K562 (cell line): ENCODE measurements around the gene TSSK2. TPM values are rescaled to one million over a fixed set of nuclear protein-coding genes. Genes with fewer than 3 reads are reported as not detected.
A peak's percentile ranks its signal among the peaks of the same experiment; 100 is the strongest.
"Not testable (repeated sequence)": the region's sequence is repeated elsewhere in the genome, so short reads cannot be mapped to it uniquely, and the experiment has no call there.

ENCODE experiments used
- ATAC-seq: fragments of 200-7000 bp; cut with Tn5 transposase; 3 replicates; pipeline ENCODE4 v1.9.1; 2020; ENCODE audit warnings: moderate library complexity
- BruUV-seq: library from RNA; stranded (reverse); fragments of 400-500 nt; replicated peaks from 2 replicates; lab custom pipeline; 2021; lab: Mats Ljungman, UMichigan
- CTCF ChIA-PET: fragments of 300-600 bp; formaldehyde crosslinking; extraction: SDS; loops from one replicate; lab custom pipeline; 2021; ENCODE audit warnings: low intra/inter-chr PET ratio; lab: Yijun Ruan, JAX
- POLR2A ChIA-PET: fragments of 300-600, 350-650 bp; sonication (Branson Sonifier 250); formaldehyde crosslinking; extraction: SDS; loops from one replicate; lab custom pipeline; 2021; ENCODE audit warnings: antibody characterized with exemption, inconsistent platforms; lab: Yijun Ruan, JAX
- DNase-seq, 4 experiments: peaks; one replicate each; pipeline versions ENCODE4 v3.0.0 to v3.0.0-alpha.2; 2011 to 2018; ENCODE audit warnings: low spot score in 3 of 4, mixed read lengths in 3 of 4; ENCODE audit errors: extremely low read depth in 1 of 4
- FAIRE-seq: peaks from 2 replicates; lab custom pipeline; 2011; peaks lifted over from hg19 to GRCh38; lab: Jason Lieb, UNC
- H2AFZ ChIP-seq: 2 replicates; pipeline ENCODE4 v1.6.0; 2011; ENCODE audit warnings: low read depth, low read length, control low read depth, inconsistent platforms
- H3K27ac ChIP-seq: fragments of 200-600 bp; 3 replicates; pipeline ENCODE4 v1.8.0; 2011; ENCODE audit warnings: low read depth, mild to moderate bottlenecking, control low read depth, inconsistent platforms, low read length, moderate library complexity, mixed read lengths; ENCODE audit errors: extremely low read depth
- H3K27me3 ChIP-seq, 2 experiments: fragments of 300-600 bp in 1 of 2; 2 replicates in 1 of 2; 3 replicates in 1 of 2; pipeline versions ENCODE4 v1.6.0 to v1.8.0; 2011; ENCODE audit warnings: inconsistent platforms in 2 of 2, low read length in 2 of 2, mild to moderate bottlenecking in 1 of 2, mixed read lengths in 1 of 2, moderate library complexity in 1 of 2; ENCODE audit not compliant: control insufficient read depth in 2 of 2, insufficient read depth in 2 of 2
- H3K36me3 ChIP-seq: fragments of 300-600 bp; 3 replicates; pipeline ENCODE4 v1.8.0; 2011; ENCODE audit warnings: mild to moderate bottlenecking, low read length, inconsistent platforms; ENCODE audit not compliant: control insufficient read depth, insufficient read depth
- H3K4me1 ChIP-seq, 2 experiments: fragments of 200-600 bp in 1 of 2; replicated peaks in 1 of 2; 2 replicates in 1 of 2; 3 replicates in 1 of 2; pipeline versions ENCODE4 v1.5.1 to v1.8.0; 2011; ENCODE audit warnings: inconsistent platforms in 2 of 2, low read length in 2 of 2, mild to moderate bottlenecking in 1 of 2, mixed read lengths in 1 of 2, moderate library complexity in 1 of 2; ENCODE audit not compliant: control insufficient read depth in 2 of 2, insufficient read depth in 2 of 2
- H3K4me2 ChIP-seq: 2 replicates; pipeline ENCODE4 v1.6.1; 2011; ENCODE audit warnings: low read length, control low read depth, inconsistent platforms, mixed read lengths; ENCODE audit not compliant: insufficient read depth
- H3K4me3 ChIP-seq: fragments of 200-600 bp; sonication (generic), shearing (Covaris generic); 2 replicates; pipeline ENCODE4 v1.5.1; 2016; ENCODE audit warnings: control low read depth, inconsistent platforms
- H3K79me2 ChIP-seq: fragments of 200-600 bp; 3 replicates; pipeline ENCODE4 v1.8.0; 2011; ENCODE audit warnings: low read length, inconsistent platforms; ENCODE audit not compliant: control insufficient read depth, insufficient read depth
- H3K9ac ChIP-seq, 2 experiments: 2 replicates each; pipeline versions ENCODE4 v1.6.0 to v1.6.1; 2011; ENCODE audit warnings: low read depth in 2 of 2, low read length in 2 of 2, control low read depth in 1 of 2, inconsistent platforms in 1 of 2, mild to moderate bottlenecking in 1 of 2, mixed read lengths in 1 of 2; ENCODE audit not compliant: insufficient read depth in 1 of 2
- H3K9me1 ChIP-seq: one replicate; pipeline ENCODE4 v1.6.0; 2011; ENCODE audit warnings: inconsistent platforms, mild to moderate bottlenecking, low read length, moderate library complexity; ENCODE audit not compliant: control insufficient read depth, insufficient read depth
- H3K9me3 ChIP-seq: replicated peaks from 2 replicates; pipeline ENCODE4 v1.5.1; 2011; ENCODE audit warnings: low read depth, low read length, inconsistent platforms; ENCODE audit not compliant: control insufficient read depth, insufficient read depth
- H4K20me1 ChIP-seq: replicated peaks from 2 replicates; pipeline ENCODE4 v1.6.1; 2011; ENCODE audit warnings: low read length, inconsistent platforms, mixed read lengths; ENCODE audit not compliant: control insufficient read depth, insufficient read depth
- CEBPB ChIP-seq: fragments of 450-650 bp; IDR thresholded peaks from 2 replicates; pipeline ENCODE4 v1.6.1; 2016; ENCODE audit warnings: missing genetic modification characterization, missing compliant biosample characterization
- CEBPG ChIP-seq, 3 experiments: fragments of 200-800 bp in 1 of 3; sonication (Bioruptor generic) in 1 of 3; sonication (generic) in 1 of 3; formaldehyde crosslinking in 1 of 3; IDR thresholded peaks in 2 of 3; conservative IDR thresholded peaks in 1 of 3; 2 replicates each; pipeline versions ENCODE4 v1.6.1 to v1.8.0; 2016 to 2022; ENCODE audit warnings: missing compliant biosample characterization in 2 of 3, missing genetic modification characterization in 2 of 3, mild to moderate bottlenecking in 1 of 3, missing genetic modification reagents in 1 of 3
- FOXA3 ChIP-seq, 2 experiments: fragments of 450-650 bp in 1 of 2; sonication (generic) in 1 of 2; formaldehyde crosslinking; IDR thresholded peaks in 1 of 2; conservative IDR thresholded peaks in 1 of 2; 2 replicates each; pipeline versions ENCODE4 v1.4.0 to v1.8.0; 2020 to 2022; ENCODE audit warnings: mild to moderate bottlenecking in 2 of 2, missing genetic modification reagents in 1 of 2
- IRF2 ChIP-seq: sonication (generic); formaldehyde crosslinking; IDR thresholded peaks from 2 replicates; pipeline ENCODE4 v1.8.1; 2022; ENCODE audit warnings: mild to moderate bottlenecking, missing genetic modification reagents
- MCM3 ChIP-seq: fragments of 450-650 bp; IDR thresholded peaks from 2 replicates; pipeline ENCODE4 v1.6.1; 2016
- RBFOX2 ChIP-seq: fragments of 200-400 bp; formaldehyde crosslinking; IDR thresholded peaks from 2 replicates; pipeline ENCODE4 v1.6.1; 2017; ENCODE audit warnings: low read depth, mild to moderate bottlenecking, low read length, moderate library complexity
- STAG1 ChIP-seq: sonication (generic); formaldehyde crosslinking; IDR thresholded peaks from 2 replicates; pipeline ENCODE4 v1.5.0; 2020; ENCODE audit warnings: missing genetic modification reagents, borderline replicate concordance
- TEAD4 ChIP-seq, 2 experiments: sonication (generic) in 1 of 2; formaldehyde crosslinking in 1 of 2; IDR thresholded peaks; 2 replicates each; pipeline versions ENCODE4 v1.6.1 to v1.8.0; 2012 to 2022; ENCODE audit warnings: borderline replicate concordance in 1 of 2, inconsistent platforms in 1 of 2, low read length in 1 of 2, mild to moderate bottlenecking in 1 of 2, missing genetic modification reagents in 1 of 2
- TGIF2 ChIP-seq: sonication (generic); formaldehyde crosslinking; IDR thresholded peaks from 2 replicates; pipeline ENCODE4 v1.8.1; 2022; ENCODE audit warnings: mild to moderate bottlenecking, missing genetic modification reagents, moderate library complexity
- TOE1 ChIP-seq, 2 experiments: fragments of 450-650 bp in 1 of 2; sonication (generic) in 1 of 2; formaldehyde crosslinking in 1 of 2; IDR thresholded peaks; 2 replicates each; pipeline versions ENCODE4 v1.7.1 to v1.8.0; 2016 to 2022; ENCODE audit warnings: borderline replicate concordance in 2 of 2, mild to moderate bottlenecking in 2 of 2, antibody characterized with exemption in 1 of 2, inconsistent platforms in 1 of 2, low read depth in 1 of 2, missing genetic modification reagents in 1 of 2, moderate library complexity in 1 of 2
- ZNF263 ChIP-seq: sonication (generic); formaldehyde crosslinking; IDR thresholded peaks from 2 replicates; pipeline ENCODE4 v1.8.0; 2022; ENCODE audit warnings: mild to moderate bottlenecking, missing genetic modification reagents, borderline replicate concordance
- ZNF707 ChIP-seq: fragments of 250-450 bp; sonication (Bioruptor Pico); conservative IDR thresholded peaks from 2 replicates; pipeline ENCODE4 v1.8.0; 2022; ENCODE audit warnings: inconsistent platforms, mild to moderate bottlenecking, moderate library complexity
- WGBS: fragments of 100-300 bp; shearing (Covaris generic); methylation state at CpG from one replicate; pipeline ENCODE4 v1.1.6; 2016; ENCODE audit warnings: low coverage, mixed read lengths; ENCODE audit not compliant: insufficient coverage; ENCODE audit errors: missing lambda C conversion rate; 5-methylcytosine and 5-hydroxymethylcytosine counted together
- in situ Hi-C: fragments of 300-500 bp; cut with MboI; formaldehyde crosslinking; loops from 4 replicates; pipeline ENCODE4 v1.15.0; 2018; ENCODE audit warnings: inconsistent platforms, mixed read lengths
- intact Hi-C: fragments of 100-400 bp; cut with micrococcal nuclease; formaldehyde crosslinking; loops from 2 replicates; pipeline ENCODE4 v1.14.2; 2022
- polyA plus RNA-seq, 8 experiments: library from polyadenylated mRNA; depleted of rRNA in 4 of 8; stranded (reverse) in 5 of 8; unstranded in 3 of 8; fragments of >200 nt; fragmentation: Nextera tagmentation in 2 of 8; fragmentation: Illumina TruSeq in 1 of 8; extraction: Ambion mirVana in 2 of 8; extraction: Trizol in 1 of 8; gene quantifications; 2 replicates each; pipeline versions ENCODE4 v1.2.1 to v1.2.3, GENCODE V29; 2011 to 2014; ENCODE audit warnings: inconsistent platforms in 1 of 8, missing spikeins in 1 of 8
- total RNA-seq, 7 experiments: library from RNA; depleted of rRNA in 6 of 7; stranded (reverse); fragments of >200 nt in 6 of 7; fragmentation: Illumina TruSeq in 2 of 7; extraction: Trizol in 2 of 7; gene quantifications; 2 replicates each; pipeline versions ENCODE4 v1.2.1 to v1.2.3, GENCODE V29; 2011 to 2021; ENCODE audit warnings: low replicate concordance in 1 of 7
- TF ChIP-seq, protein P1 (sequence below): fragments of 450-650 bp; IDR thresholded peaks from 2 replicates; pipeline ENCODE4 v1.6.1; 2014; ENCODE audit warnings: low read depth, mild to moderate bottlenecking, moderate library complexity, borderline replicate concordance
- TF ChIP-seq, protein P2 (sequence below): sonication (generic); formaldehyde crosslinking; IDR thresholded peaks from 2 replicates; pipeline ENCODE4 v1.9.0; 2022; ENCODE audit warnings: mild to moderate bottlenecking, missing genetic modification reagents

TSSK2 gene
- total and polyA plus RNA-seq, 9 of the 15 experiments (the other 6 are each of a cell fraction or from before 2014, with no cell fraction given): 0.04 TPM; not detected in 8

DNA sequence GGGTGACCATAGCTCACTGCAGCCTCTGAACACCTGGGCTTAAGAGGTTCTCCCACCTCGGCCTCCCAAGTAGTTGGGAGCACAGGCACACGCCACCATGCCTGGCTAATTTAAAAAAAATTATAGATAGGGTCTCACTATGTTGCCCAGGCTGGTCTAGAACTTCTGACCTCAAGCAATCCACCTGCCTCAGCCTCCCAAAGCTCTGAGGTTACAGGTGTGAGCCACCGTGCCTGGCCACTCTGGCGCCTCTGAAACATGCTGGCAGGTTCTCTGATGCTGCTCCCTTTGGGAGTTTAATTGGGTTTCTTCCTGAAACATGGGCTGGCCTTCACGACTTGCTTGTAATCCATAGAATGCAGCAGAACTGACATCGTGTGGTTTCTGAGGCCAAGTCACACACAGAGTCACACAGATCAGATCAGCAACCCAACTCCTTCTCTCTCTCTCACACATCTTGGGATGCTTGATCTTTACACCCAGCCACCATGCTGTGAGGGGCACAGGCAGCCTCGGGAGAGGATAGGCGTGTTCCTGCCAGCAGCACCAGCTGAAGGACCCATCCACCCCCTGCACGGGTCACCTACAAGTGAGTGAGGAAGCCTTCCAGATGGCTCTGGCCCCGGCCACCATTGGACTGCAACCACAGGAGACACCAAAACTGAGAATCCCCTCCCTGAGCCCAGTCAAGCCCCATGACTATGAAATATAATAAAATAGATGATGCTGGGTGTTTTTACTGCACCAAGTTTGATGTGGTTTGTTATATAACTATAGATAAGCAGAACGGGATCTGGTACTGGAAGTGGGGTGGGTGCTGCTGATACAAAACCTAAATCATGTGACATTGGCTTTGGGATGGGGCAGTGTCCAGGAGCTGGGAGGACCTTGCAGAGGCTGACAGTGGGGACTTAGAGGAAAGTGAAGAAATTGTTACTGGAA, 22.1 kb downstream of the TSSK2 start (continued):
- peak; percentile 71 for TF ChIP-seq TOE1 (IDR thresholded peaks at IDR 0.05; ENCODE audit: borderline replicate concordance)
- TF ChIP-seq TOE1 (CRISPR knock-in tag; IDR thresholded peaks at IDR 0.05; ENCODE audit: borderline replicate concordance, low read depth): peak; percentile 63; the same call in 1 of the 2 replicates
- TF ChIP-seq ZNF707 (CRISPR knock-in tag): peak; percentile 96
- TF ChIP-seq RBFOX2: no peak
- no peak for TF ChIP-seq STAG1 (CRISPR knock-in tag)
- TF ChIP-seq, protein P1, sequence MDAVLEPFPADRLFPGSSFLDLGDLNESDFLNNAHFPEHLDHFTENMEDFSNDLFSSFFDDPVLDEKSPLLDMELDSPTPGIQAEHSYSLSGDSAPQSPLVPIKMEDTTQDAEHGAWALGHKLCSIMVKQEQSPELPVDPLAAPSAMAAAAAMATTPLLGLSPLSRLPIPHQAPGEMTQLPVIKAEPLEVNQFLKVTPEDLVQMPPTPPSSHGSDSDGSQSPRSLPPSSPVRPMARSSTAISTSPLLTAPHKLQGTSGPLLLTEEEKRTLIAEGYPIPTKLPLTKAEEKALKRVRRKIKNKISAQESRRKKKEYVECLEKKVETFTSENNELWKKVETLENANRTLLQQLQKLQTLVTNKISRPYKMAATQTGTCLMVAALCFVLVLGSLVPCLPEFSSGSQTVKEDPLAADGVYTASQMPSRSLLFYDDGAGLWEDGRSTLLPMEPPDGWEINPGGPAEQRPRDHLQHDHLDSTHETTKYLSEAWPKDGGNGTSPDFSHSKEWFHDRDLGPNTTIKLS: no peak

DNA sequence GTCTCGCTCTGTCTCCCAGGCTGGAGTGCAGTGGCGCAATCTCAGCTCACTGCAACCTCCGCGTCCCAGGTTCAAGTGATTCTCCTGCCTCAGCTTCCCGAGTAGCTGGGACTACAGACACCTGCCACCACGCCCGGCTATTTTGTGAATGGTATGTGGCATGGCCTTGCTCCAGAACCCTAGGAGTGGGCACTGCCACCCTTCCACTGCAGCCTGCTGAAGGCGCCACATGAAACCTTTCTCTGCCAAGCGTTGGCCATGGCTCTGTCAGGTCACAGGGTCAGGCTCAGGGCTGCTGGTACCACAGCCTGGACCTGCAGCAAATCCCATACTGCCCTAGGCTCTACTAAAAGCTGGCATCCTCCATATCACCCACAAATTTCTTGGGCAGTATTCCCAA, 25.0 kb downstream of the TSSK2 start:
- H3K79me2 ChIP-seq; BruUV-seq; ATAC-seq; H3K4me2 ChIP-seq; H3K4me1 ChIP-seq; H4K20me1 ChIP-seq; intact Hi-C loops; FAIRE-seq; H3K9me1 ChIP-seq; in situ Hi-C loops; CTCF ChIA-PET; H2AFZ ChIP-seq; H3K4me3 ChIP-seq; H3K9me3 ChIP-seq; DNase-seq; H3K27ac ChIP-seq; TF ChIP-seq TEAD4 (IDR thresholded peaks at IDR 0.05; ENCODE audit: low read length); CEBPG (tag; conservative IDR thresholded peaks at IDR 0.05 in 1 of 2, IDR thresholded peaks at IDR 0.05 in 1 of 2): not testable (repeated sequence)
- POLR2A ChIA-PET: interaction anchor here (0.6 to 6.8 kb wide), 4 partner anchors 11 to 473 kb away, joined by 3 to 64 read pairs (median 29); partner anchors contain the start of gene ESS2
- Histone ChIP-seq H3K27me3 (peaks cover 41 to 59% of the 10 kb centered on the region in 2 experiments), H3K9ac (peak overlapping the region in 1 of 2 experiments; percentile 38; a peak in 1 of 4 replicates)
- 12% methylated on average over 9 of the region's 9 CpGs for WGBS
- TF ChIP-seq TGIF2 (CRISPR knock-in tag) (peak; percentile 81; the same call in 1 of the 2 replicates), CEBPB (peak; percentile 77), FOXA3 (CRISPR knock-in tag; conservative IDR thresholded peaks at IDR 0.05 in 1 of 2, IDR thresholded peaks at IDR 0.05 in 1 of 2) (0 out of 4 replicates have a peak, but pooled peaks of 1 of the 2 experiments have one; percentile 24), IRF2 (CRISPR knock-in tag) (peak; percentile 87; the same call in 1 of the 2 replicates), TEAD4 (CRISPR knock-in tag; IDR thresholded peaks at IDR 0.05; ENCODE audit: borderline replicate concordance) (0 out of 2 replicates have a peak, but pooled peaks have one; percentile 69), ZNF263 (0 out of 2 replicates have a peak, but pooled peaks have one; percentile 29), CEBPG (CRISPR knock-in tag; IDR thresholded peaks at IDR 0.05) (0 out of 2 replicates have a peak, but pooled peaks have one; percentile 31), MCM3 (0 out of 2 replicates have a peak, but pooled peaks have one; percentile 28)
- TF ChIP-seq, protein P2, sequence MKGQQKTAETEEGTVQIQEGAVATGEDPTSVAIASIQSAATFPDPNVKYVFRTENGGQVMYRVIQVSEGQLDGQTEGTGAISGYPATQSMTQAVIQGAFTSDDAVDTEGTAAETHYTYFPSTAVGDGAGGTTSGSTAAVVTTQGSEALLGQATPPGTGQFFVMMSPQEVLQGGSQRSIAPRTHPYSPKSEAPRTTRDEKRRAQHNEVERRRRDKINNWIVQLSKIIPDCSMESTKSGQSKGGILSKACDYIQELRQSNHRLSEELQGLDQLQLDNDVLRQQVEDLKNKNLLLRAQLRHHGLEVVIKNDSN: peak; percentile 60
- TF ChIP-seq, all 486 proteins: peak for 9; not testable (repeated sequence) for 477
- H3K36me3 ChIP-seq: not testable (repeated sequence)
